Stimulated activated CD8-positive, alpha-beta memory T cell treated with anti-CD3 and anti-CD28 coated beads, Interleukin-7, amount 100 ng/mL, for 1 hour (primary cell): ENCODE measurements around the gene LTA4H.

ENCODE experiments used
- DNase-seq, 2 donors: peaks; one replicate each; pipeline ENCODE4 v3.0.0-alpha.2; 2020; ENCODE audit warnings: low read depth in 2 of 2

Gene LTA4H

DNA sequence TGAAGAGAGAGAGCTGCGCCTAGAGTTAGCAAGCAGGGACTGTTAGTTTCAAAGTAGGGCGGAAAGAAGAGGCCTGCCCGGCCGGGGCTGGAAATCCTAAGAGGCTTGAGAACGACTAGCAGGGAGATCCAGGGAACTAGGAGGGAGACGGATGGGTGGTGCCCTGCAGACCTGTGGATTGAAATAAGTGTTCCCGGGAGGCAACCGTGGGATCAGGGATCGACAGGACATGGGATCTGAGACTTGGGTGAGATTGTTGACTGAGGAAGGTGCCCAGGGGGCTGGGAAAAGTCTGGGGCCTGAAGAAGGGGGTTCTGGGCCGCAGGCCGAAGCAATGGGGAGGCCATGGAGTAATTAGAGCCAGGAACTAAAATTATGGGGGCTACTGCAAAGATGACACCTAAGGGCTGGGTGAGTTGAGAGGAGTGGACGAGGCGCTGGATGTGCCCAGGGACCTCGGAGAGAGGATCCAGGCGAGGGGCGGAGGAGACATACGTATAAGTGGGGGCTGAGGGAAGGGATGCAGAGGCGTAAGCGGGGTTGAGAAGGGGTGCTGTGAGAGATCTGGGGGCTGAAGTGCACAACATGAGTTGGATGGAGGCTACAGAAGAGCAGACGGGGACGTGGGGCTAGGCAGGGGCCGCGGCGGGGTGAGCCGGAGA, 635 bp downstream of the LTA4H start:
- no peak for DNase-seq

- no peak for DNase-seq
Observed at GRCh38 chr12:96033549-96034389, 1.6 kb downstream of the LTA4H start.

DNA sequence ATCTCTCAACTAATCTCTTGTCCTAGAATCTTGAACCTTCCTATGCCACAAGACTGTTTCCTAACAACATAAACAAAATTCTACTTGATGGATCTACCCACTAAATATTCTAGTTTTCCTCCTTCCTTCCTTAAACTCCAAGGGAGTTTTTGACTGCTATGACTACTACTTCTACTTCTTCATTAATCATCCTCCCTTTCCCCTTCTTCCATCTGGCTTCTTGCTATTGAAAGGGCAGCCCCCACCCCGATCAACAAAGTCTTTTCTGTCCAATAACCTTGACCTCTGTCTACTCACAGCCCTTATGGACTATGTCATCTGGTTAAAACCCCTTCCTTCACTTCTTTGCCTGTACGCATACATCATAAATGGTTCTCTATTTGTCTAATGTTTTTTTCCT, 5.6 kb downstream of the LTA4H start:
- DNase-seq: no peak

DNA sequence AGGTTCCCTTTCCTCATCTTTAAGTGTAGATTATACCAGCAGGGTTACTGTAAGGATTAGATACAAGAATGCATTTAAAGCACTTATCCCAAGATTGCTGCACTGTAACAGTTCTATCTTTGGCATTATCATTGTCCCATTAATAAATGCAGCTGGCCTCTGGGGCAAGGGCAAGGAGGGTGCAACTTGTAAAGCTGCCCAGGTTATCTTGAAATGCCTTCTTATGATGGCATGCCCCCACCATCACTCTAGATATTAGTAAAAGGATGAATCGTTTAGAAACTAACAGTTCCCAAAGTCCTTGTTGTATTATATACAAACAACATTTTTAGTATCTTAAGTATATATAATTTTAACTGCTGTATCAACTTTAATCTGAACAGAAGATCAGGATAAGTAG, 6.8 kb downstream of the LTA4H start:
- no peak for DNase-seq

DNA sequence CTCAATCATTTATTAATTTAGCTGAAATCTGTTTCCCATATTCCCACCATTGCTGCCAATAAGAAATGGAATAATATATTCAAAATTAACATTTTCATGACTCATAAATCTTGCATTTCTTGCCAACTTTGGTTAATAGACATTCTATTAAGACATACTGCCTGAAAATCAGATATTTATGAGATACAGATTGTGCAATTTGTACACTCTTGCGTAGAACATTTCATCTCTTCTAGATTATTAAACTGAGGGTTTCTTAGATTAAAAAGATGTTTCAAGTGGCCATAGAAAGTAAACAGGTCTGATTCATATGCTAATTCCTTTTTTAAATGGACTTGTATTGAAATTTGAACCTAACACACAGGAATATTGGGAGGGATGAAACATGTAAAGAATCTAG, 9.1 kb downstream of the LTA4H start:
- no peak for DNase-seq

GRCh38 chr12:96025518-96025917, 9.9 kb downstream of the LTA4H start:
- no peak for DNase-seq

DNA sequence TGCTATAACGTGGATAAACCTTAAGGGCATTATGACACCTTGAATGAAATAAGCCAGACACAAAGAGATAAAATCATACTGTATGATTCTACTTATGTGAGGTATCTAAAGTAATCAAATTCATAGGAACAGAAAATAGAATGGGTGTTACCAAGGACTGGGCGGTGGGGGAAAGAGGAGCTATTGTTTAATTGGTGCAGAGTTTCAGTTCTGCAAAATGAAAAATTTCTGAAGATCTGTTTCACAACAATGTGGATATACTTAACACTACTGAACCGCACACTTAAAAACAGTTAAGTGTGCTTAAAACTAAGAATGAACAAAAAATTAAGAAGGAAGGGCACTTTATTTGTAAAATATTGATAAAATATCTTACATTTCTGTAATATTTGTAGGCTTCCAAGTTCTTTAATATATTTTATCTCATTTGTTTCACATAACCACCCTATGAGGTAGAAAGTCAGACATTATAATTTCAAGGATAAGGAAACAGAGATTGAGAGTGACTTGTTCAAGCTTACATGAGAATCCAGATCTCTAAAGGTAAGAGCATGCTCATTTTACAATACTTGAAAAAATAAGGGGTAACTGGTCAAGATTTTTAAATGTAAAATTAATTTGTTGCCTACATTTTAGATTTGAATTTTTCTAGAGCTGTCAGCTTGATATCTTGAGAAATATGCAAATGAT, 14.9 kb downstream of the LTA4H start:
- no peak for DNase-seq

- DNase-seq: no peak
Observed at GRCh38 chr12:96015672-96016071, 19.7 kb downstream of the LTA4H start.

GRCh38 chr12:96014943-96015599, 20.3 kb downstream of the LTA4H start:
- DNase-seq: no peak

GRCh38 chr12:96007729-96008128, 27.7 kb downstream of the LTA4H start:
- DNase-seq: no peak

DNA sequence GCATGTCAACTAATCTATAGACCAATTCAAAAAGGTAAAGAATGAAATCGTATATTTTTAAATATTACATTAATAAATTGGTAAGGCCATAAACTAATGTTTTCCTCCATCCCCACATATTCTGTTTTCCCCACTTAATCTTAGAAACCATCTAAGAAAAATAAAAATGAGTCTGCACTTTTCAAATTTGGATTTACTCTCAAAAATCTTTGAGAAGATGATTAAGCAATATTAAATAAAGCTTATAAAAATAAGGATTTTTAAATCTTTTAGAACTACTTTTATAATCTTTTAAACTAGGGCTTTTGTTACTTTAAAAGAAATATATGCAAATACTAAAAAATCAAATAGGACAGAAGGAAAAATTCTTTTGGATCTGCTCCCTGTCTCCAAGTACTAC, 28.7 kb downstream of the LTA4H start:
- no peak for DNase-seq

GRCh38 chr12:96000858-96001257, 34.5 kb downstream of the LTA4H start:
- DNase-seq: no peak

DNA sequence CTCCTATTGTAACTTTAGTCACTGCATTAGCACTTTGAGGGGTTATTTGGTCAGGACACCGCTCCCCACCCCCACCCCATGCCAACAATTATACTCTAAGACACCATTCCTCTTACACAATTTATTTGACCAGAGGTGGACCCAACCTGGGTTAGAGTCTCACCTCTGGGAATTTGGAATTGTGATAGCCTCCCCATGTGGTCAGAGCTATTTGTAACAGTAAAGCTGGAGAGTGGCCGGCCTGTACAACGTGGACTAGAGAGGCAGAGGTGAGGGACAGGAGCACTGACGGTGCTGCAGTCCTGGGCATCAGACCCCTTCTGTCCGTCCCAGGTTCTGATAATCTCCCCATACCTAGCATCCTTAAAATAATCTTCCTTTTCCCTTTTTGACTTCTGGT, 35.9 kb downstream of the LTA4H start:
- DNase-seq: no peak

- DNase-seq: no peak
Observed at GRCh38 chr12:95998611-95999286, 36.6 kb downstream of the LTA4H start.

DNA sequence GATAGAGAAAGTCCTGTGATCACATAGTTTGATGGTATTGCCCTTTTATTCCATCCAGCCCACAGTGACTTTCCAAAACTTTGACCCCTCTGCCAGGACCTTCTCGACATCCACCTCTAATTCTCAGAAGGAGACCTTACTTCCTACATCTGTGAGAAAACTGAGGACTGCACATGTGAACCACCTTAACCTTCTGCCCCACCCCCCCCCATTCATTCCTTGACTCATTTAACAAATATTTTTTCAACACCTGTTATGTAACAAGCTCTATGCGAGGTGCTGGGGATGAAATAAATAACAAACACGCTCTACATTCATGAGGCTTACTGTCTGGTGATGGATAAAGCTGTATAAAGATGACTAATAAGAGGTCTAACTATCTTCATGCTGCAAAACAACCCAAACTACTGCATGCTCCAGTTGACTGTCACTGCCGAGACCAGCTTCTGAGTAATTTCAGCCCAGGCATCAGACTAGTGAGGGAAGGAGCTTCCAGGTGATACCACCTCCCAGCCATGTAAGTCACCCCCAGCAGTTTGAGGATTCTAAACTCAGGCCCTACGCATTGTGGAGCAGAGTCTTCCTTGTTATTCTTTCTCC, 37.4 kb downstream of the LTA4H start:
- DNase-seq: no peak

DNA sequence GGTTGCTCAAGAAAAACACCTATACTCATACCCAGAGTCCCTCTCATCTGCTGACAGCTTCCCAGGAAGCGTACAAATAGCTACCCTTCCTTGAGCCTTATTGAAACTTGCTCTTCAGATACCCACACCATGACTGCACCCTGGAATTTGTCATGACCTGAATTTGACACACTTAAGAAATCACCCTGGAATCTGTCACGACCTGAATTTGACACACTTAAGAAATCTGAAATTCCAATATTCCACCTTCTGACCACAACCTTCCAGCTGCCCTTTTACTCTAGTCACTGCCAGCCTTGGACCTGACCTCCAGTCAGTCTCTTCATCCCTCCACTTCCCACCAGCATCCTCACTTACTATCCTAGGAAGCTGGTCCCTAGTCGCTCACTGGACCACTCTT, 38.1 kb downstream of the LTA4H start:
- DNase-seq: no peak

DNA sequence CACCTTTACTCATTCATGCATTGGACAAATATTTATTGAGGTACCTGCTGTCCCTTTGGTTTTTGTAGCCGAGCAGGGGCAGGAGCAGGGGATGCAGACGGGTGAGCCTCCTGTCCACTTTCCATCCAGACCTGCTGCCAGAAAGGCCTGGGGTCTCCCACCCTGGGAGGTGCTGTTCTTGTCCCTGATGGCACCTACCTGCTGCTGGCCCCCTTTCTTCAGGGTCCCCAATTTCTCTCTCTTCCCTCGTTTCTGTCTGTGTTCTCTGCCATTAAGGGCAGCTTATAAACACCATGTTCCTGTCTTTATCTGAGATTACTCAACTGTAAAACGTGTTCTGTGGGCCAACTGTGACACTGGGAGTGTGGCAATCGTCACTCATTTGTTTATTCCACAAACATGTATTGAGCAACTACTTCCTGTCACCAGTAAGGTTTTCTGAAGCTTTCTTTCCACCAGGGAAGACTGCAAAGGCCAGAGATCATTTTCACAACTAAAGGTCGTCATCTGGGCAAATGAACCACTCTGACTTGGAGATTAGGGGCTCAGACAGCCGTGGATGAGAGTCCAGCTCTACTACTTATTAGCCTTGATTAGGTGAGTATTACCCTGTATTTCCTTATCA, 39.2 kb downstream of the LTA4H start, which contains the start of gene HAL:
HAL (minus strand) TSS at position 311 of the 625 bp plus-strand sequence. CDS start 434 bp downstream, outside the sequence.
- no peak for DNase-seq

DNA sequence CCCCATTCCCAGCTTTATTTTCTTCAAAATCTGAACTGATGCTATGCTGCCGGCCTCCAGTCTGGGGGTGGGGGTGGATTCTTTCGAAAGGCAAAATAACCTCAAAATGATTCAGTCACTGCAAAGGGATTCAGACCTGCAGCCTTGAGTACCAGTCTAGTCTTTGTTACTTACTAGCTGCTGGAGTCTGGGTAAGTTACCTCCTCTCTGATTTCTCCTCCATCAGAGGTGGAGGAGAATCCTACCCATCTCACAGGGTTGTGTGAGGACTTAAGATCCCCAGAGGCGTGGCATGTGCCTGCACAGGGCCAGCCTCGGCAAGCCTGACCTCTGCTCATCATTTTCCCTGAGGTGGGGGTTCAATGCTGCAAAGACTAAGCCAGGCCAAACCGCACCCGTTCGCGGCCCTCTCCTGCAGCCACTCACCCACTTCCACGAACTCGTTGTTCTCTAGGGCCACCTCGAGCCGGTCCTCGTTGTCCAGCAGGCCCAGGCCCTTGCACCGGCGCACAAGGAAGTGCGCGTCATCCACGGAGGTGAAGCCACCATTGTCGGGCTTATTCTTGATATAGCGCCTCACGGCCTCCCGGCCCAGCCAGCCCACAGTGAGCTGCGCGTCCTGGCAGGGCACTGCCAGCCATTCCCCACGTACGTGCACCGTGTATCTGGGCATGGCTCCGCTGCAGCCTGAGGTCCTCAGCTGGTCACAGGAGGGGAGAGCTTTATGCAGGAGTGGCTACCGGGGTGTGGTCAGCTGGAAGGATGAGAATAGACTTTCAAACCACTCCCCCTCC, 40.0 kb downstream of the LTA4H start:
- DNase-seq: no peak

GRCh38 chr12:95994476-95994875, 40.9 kb downstream of the LTA4H start:
- DNase-seq: no peak

GRCh38 chr12:95993907-95994306, 41.5 kb downstream of the LTA4H start:
- DNase-seq: no peak
